ENCODE results near the gene MAP2. TPM values are rescaled to one million over a fixed set of nuclear protein-coding genes. Genes with fewer than 3 reads are reported as not detected.

The MAP2 gene
- total and polyA plus RNA-seq, 2 donors (not counting 1 experiment from before 2014, with no cell fraction given) = 51.0 to 60.1 TPM

GRCh38 chr2:209536363-209536762, 112.5 kb downstream of the MAP2 start:
- Histone ChIP-seq H4K20me1 (ENCODE audit: control insufficient read depth, extremely low read depth, insufficient read depth, low read length) (no peaks in the 10 kb centered on the region), H3K79me2 (ENCODE audit: control insufficient read depth, insufficient read depth, low read length) (no peaks in the 10 kb centered on the region), H3K27me3 (ENCODE audit: control insufficient read depth, insufficient read depth, low read length) (no peaks in the 10 kb centered on the region), H3K9ac (ENCODE audit: insufficient read depth, low read length) (no peak overlapping the region), H3K36me3 (ENCODE audit: control insufficient read depth, insufficient read depth, low read length) (no peaks in the 10 kb centered on the region), H3K4me2 (ENCODE audit: extremely low read depth, insufficient read depth, low read length) (no peak overlapping the region), H2AFZ (ENCODE audit: low read length) (no peak overlapping the region), H3K9me3 (ENCODE audit: control insufficient read depth, insufficient read depth, low read depth, low read length) (no peaks in the 10 kb centered on the region), H3K27ac (ENCODE audit: insufficient read depth, low read length) (no peak overlapping the region), H3K4me3 (replicated peaks in 1 of 4; ENCODE audit: control extremely low read depth in 1 of 4, insufficient read depth in 1 of 4, low read depth in 3 of 4, low read length in 4 of 4) (no peak overlapping the region), H3K4me1 (ENCODE audit: control insufficient read depth, extremely low read depth, insufficient read depth, low read length) (no peaks in the 10 kb centered on the region)
- no peak for TF ChIP-seq EZH2 (IDR thresholded peaks at IDR 0.05; ENCODE audit: low read length, missing control alignments)
- DNase-seq (ENCODE audit: low read depth in 2 of 2) = no peak

GRCh38 chr2:209547726-209548125, 123.9 kb downstream of the MAP2 start:
- Histone ChIP-seq H3K27ac (ENCODE audit: insufficient read depth, low read length) (no peak overlapping the region), H3K36me3 (ENCODE audit: control insufficient read depth, insufficient read depth, low read length) (no peaks in the 10 kb centered on the region), H3K9ac (ENCODE audit: insufficient read depth, low read length) (no peak overlapping the region), H4K20me1 (ENCODE audit: control insufficient read depth, extremely low read depth, insufficient read depth, low read length) (no peaks in the 10 kb centered on the region), H3K4me1 (ENCODE audit: control insufficient read depth, extremely low read depth, insufficient read depth, low read length) (no peaks in the 10 kb centered on the region), H3K79me2 (ENCODE audit: control insufficient read depth, insufficient read depth, low read length) (no peaks in the 10 kb centered on the region), H3K4me3 (replicated peaks in 1 of 4; ENCODE audit: control extremely low read depth in 1 of 4, insufficient read depth in 1 of 4, low read depth in 3 of 4, low read length in 4 of 4) (no peak overlapping the region), H3K27me3 (ENCODE audit: control insufficient read depth, insufficient read depth, low read length) (no peaks in the 10 kb centered on the region), H3K4me2 (ENCODE audit: extremely low read depth, insufficient read depth, low read length) (no peak overlapping the region), H3K9me3 (ENCODE audit: control insufficient read depth, insufficient read depth, low read depth, low read length) (no peaks in the 10 kb centered on the region), H2AFZ (ENCODE audit: low read length) (no peak overlapping the region)
- TF ChIP-seq EZH2 (IDR thresholded peaks at IDR 0.05; ENCODE audit: low read length, missing control alignments) (no peak), CTCF (conservative IDR thresholded peaks at IDR 0.05 in 1 of 2, IDR thresholded peaks at IDR 0.05 in 1 of 2; ENCODE audit: low read depth in 1 of 2, low read length in 2 of 2) (no peak)
- peak in 1 of 2 donors; percentile 16 for DNase-seq (ENCODE audit: low read depth in 2 of 2)

GRCh38 chr2:209549589-209549988, 125.7 kb downstream of the MAP2 start:
- H3K9me3 ChIP-seq (ENCODE audit: control insufficient read depth, insufficient read depth, low read depth, low read length) = no peaks in the 10 kb centered on the region
- H3K27me3 ChIP-seq (ENCODE audit: control insufficient read depth, insufficient read depth, low read length) = no peaks in the 10 kb centered on the region
- H3K9ac ChIP-seq (ENCODE audit: insufficient read depth, low read length) = no peak overlapping the region
- no peaks in the 10 kb centered on the region for H3K79me2 ChIP-seq (ENCODE audit: control insufficient read depth, insufficient read depth, low read length)
- no peaks in the 10 kb centered on the region for H3K4me1 ChIP-seq (ENCODE audit: control insufficient read depth, extremely low read depth, insufficient read depth, low read length)
- DNase-seq (ENCODE audit: low read depth in 2 of 2) = no peak
- H2AFZ ChIP-seq (ENCODE audit: low read length) = no peak overlapping the region
- no peak for TF ChIP-seq CTCF (conservative IDR thresholded peaks at IDR 0.05 in 1 of 2, IDR thresholded peaks at IDR 0.05 in 1 of 2; ENCODE audit: low read depth in 1 of 2, low read length in 2 of 2)
- no peak for TF ChIP-seq EZH2 (IDR thresholded peaks at IDR 0.05; ENCODE audit: low read length, missing control alignments)
- H3K27ac ChIP-seq (ENCODE audit: insufficient read depth, low read length) = no peak overlapping the region
- H4K20me1 ChIP-seq (ENCODE audit: control insufficient read depth, extremely low read depth, insufficient read depth, low read length) = no peaks in the 10 kb centered on the region
- no peak overlapping the region for H3K4me2 ChIP-seq (ENCODE audit: extremely low read depth, insufficient read depth, low read length)
- H3K4me3 ChIP-seq (replicated peaks in 1 of 4; ENCODE audit: control extremely low read depth in 1 of 4, insufficient read depth in 1 of 4, low read depth in 3 of 4, low read length in 4 of 4) = no peak overlapping the region
- no peaks in the 10 kb centered on the region for H3K36me3 ChIP-seq (ENCODE audit: control insufficient read depth, insufficient read depth, low read length)
